GM18861 (cell line): Measurements from ENCODE around the gene ANGPTL1.
"Not testable (repeated sequence)": the region's sequence is repeated elsewhere in the genome, so short reads cannot be mapped to it uniquely, and the experiment has no call there.

Experiments used
- ATAC-seq: cut with Tn5 transposase; IDR thresholded peaks from one replicate; pipeline ENCODE4 v1.9.1; 2021; ENCODE audit not compliant: unreplicated experiment

Gene ANGPTL1

GRCh38 chr1:178868706-178869105 lies 2.2 kb downstream of the ANGPTL1 start:
- ATAC-seq, result no peak

- ATAC-seq, result no peak
Measured at GRCh38 chr1:178867670-178868069, 3.2 kb downstream of the ANGPTL1 start.

GRCh38 chr1:178864326-178864725 lies 6.6 kb downstream of the ANGPTL1 start:
- ATAC-seq, result no peak

GRCh38 chr1:178862864-178863263 lies 8.0 kb downstream of the ANGPTL1 start:
- no peak for ATAC-seq

GRCh38 chr1:178862416-178862815 lies 8.5 kb downstream of the ANGPTL1 start:
- no peak for ATAC-seq

GRCh38 chr1:178857126-178857525 lies 13.8 kb downstream of the ANGPTL1 start:
- no peak for ATAC-seq

DNA sequence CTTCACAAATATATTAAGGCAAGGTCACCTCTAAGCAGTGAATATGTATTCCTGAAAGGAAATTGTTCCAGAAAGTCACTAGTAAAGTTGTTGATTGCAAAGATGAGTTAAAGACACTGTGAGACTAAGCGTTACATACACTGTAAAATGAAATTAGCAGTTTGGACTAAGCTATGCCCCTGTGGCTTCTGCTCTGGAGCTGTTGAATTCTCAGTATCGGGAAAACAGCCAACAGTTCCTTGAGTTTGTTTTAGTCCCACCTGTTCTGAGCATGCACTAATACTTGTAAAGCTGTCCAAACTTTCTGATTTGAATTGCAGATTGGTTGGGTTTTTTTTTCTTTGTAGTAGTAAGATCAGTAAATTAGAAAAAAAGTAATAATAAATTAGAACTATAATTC lies 21.0 kb downstream of the ANGPTL1 start:
- ATAC-seq, result no peak

DNA sequence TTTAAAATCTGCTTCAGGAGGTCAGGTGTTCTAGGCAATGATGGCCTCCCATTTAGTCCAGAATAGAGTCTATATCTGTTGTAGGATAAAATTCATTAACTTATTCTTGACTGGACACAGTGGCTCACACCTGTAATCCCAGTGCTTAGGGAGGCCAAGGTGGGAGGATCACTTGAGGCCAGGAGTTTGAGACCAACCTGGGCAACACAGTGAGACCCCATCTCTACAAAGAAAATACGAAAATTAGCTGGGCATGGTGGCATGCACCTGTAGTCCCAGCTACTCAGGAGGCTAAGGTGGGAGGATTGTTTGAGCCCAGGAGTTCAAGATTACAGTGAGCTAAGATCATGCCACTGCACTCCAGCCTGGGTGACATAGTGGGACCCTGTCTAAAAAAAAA lies 23.0 kb downstream of the ANGPTL1 start:
- not testable (repeated sequence) for ATAC-seq

- ATAC-seq, result no peak
Measured at GRCh38 chr1:178847396-178847849, 23.5 kb downstream of the ANGPTL1 start.

DNA sequence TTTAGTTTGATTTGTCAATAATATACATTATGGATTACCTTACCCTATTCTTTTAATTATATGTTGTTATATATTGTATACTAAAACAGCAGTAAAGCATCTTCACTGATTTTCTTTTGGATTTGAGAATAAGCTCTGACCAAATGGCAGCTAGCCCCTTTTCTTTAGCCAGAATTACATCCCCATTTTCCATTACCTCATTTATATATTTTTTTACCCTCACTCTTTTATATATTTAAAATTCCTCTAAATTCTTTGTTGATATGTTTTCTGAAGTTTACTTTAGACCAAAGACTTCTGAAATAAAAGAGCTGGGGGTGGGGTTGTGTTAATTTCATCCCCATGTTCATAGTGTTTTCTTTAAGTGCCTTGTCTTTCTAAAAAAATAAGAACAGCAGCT lies 24.6 kb downstream of the ANGPTL1 start:
- ATAC-seq, result no peak

DNA sequence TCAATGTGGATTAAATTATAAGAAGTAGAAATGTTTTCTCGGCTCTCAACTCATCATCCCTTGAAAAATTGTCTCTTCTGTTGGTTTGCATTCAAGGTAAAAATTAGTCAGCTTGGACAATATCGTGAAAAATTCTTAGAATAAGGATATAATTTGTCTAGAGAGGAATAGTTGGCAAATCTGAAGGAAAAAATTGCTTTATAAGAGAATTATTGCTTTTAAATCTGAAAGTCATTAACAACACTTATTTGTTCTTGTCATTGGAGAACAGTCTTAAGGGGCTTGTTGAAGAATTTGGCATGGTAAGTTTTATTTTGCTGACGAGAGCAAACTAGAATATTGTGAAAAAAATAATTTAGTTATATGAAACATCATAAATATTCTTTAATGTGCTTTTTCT lies 26.4 kb downstream of the ANGPTL1 start:
- no peak for ATAC-seq

DNA sequence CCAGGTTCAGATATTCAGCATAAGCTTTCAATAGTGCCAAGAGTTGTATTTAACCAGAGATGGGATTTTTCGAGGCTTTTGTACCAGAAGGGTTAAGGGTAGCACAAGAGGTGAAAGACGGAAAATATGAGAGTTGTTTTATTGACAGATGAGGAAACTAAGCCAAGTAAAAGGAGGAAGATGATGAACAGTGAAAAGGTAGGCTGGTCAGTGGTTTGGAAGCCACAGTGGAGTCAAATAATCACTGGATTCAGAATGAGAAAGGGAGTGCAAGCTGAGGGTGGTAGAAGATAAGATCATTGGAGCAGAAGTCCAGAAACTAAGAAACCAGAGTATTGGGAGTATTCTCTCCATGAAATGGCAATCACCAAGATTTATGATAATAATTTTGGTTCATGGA lies 45.7 kb downstream of the ANGPTL1 start:
- ATAC-seq, result no peak

GRCh38 chr1:178821134-178821866 lies 49.6 kb downstream of the ANGPTL1 start:
- no peak for ATAC-seq

GRCh38 chr1:178819123-178819522 lies 51.8 kb downstream of the ANGPTL1 start:
- ATAC-seq, result no peak

- ATAC-seq, result no peak
Measured at GRCh38 chr1:178818416-178818815, 52.5 kb downstream of the ANGPTL1 start.

DNA sequence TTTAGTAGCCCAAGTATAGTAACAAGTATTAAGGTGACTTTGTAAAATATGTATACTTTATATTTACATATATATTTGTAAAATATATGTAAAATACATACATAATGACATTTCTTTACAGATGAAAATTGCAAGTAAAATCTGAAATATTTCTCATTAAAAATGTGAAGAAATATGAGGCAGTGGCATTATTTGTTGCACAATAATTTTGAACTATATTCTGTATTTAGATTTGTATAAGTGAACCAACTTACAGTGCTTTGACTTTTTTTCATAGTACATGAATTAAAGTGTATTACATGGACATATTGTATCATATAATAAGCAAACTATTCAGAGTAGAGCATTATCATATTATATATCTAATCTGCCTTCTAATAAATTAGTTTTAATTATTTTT lies 60.3 kb downstream of the ANGPTL1 start:
- no peak for ATAC-seq

DNA sequence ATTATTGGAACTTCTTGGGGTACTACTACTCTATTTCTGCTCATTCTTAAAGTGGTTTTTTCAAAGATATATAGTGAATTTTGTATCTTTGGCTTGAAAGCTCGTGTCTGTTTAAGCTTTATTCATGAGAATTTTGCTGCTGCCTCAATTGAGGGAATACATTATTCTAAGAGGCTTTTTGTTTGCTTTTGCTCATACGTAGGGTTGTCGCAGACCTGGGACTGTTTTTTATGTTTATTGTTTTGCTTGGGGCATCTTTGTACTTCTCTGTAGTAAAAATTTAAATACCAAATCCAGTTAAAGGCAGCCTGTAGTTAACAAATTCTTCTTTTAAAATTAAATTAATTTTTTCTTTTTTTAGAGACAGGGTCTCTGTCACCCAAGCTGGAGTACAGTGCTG lies 62.3 kb downstream of the ANGPTL1 start:
- ATAC-seq, result no peak

DNA sequence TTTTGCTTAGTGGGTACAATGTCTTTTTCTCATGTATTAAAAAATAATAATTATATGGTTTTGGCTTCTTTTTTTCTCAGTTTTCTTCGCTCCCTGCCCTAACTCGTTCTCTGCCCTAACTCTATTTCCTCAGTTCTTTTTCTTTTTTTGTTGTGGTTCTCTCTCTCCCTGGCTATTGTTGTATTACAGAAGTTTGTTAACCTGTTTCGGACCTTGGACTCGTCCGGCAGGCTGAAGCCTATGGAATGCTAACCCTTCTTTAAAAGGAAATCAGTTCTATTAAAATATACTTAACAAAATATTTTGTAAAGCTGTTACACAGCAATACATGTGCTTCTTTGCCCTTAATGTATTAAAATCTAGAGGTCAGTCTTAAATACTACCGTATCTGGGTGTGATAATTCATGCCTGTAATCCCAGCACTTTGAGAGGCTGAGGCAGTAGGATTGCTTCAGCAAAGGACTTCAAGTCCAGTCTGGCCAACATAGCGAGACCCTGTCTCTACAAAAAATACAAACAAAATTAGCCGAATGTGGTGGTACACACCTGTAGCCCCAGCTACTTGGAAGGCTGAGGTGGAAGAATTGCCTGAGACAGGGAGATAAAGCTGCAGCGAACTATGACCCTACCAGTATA lies 64.1 kb downstream of the ANGPTL1 start:
- ATAC-seq, result no peak

DNA sequence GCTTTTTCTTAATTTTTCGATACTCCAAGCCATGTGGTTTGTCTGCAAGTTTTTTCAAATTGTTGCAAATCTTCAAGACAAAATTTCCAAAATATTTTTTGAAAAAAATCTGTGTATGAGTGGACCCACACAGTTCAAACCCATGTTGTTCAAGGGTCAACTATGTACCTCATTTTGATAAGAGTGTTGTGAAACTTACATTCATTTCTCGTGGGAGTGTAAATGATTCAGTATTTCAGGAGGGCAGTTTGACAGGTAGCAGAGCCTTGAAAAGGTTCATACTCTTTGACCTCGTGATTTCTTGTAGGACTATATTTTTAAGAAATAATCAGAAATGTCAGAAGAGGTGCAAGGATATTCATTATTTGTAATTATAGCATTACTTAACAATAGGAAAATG lies 68.0 kb downstream of the ANGPTL1 start:
- ATAC-seq, result no peak
